GM11168 (cell line): ENCODE measurements around the gene ESR2.
"Not testable (repeated sequence)": the region's sequence is repeated elsewhere in the genome, so short reads cannot be mapped to it uniquely, and the experiment has no call there.

ENCODE experiments used
- in situ Hi-C: fragments of 300-500 bp; cut with MboI; formaldehyde crosslinking; loops from one replicate; pipeline ENCODE4 v1.12.0; 2022; ENCODE audit warnings: low sequenced_read_pairs; ENCODE audit not compliant: unreplicated experiment

Gene ESR2

GRCh38 chr14:64202716-64203115, 91.5 kb downstream of the ESR2 start:
- in situ Hi-C loops = no loop called here

GRCh38 chr14:64201921-64202545, 92.1 kb downstream of the ESR2 start:
- in situ Hi-C loops = no loop called here

- in situ Hi-C loops = no loop called here
Measured at GRCh38 chr14:64201296-64201695, 92.9 kb downstream of the ESR2 start.

- in situ Hi-C loops = no loop called here
Measured at GRCh38 chr14:64200170-64200569, 94.0 kb downstream of the ESR2 start.

- in situ Hi-C loops = no loop called here
Measured at GRCh38 chr14:64198486-64198885, 95.7 kb downstream of the ESR2 start.

GRCh38 chr14:64197996-64198395, 96.2 kb downstream of the ESR2 start:
- in situ Hi-C loops = no loop called here

GRCh38 chr14:64196814-64197411, 97.3 kb downstream of the ESR2 start:
- in situ Hi-C loops = no loop called here

GRCh38 chr14:64196056-64196455, 98.1 kb downstream of the ESR2 start:
- in situ Hi-C loops = no loop called here

- in situ Hi-C loops = no loop called here
Measured at GRCh38 chr14:64195199-64195598, 99.0 kb downstream of the ESR2 start.

GRCh38 chr14:64194404-64194803, 99.8 kb downstream of the ESR2 start:
- in situ Hi-C loops = no loop called here

GRCh38 chr14:64193821-64194220, 100.3 kb downstream of the ESR2 start:
- in situ Hi-C loops = no loop called here

- in situ Hi-C loops = no loop called here
Measured at GRCh38 chr14:64191756-64192155, 102.4 kb downstream of the ESR2 start.

GRCh38 chr14:64190974-64191502, 103.1 kb downstream of the ESR2 start:
- in situ Hi-C loops = no loop called here

- in situ Hi-C loops = no loop called here
Measured at GRCh38 chr14:64187331-64187730, 106.8 kb downstream of the ESR2 start.

- in situ Hi-C loops = no loop called here
Measured at GRCh38 chr14:64186231-64187129, 107.7 kb downstream of the ESR2 start.

GRCh38 chr14:64185184-64185583, 109.0 kb downstream of the ESR2 start:
- in situ Hi-C loops = no loop called here

- in situ Hi-C loops = no loop called here
Measured at GRCh38 chr14:64184103-64184729, 110.0 kb downstream of the ESR2 start.

- in situ Hi-C loops = not testable (repeated sequence)
Measured at GRCh38 chr14:64182908-64183307, 111.3 kb downstream of the ESR2 start.

- in situ Hi-C loops = no loop called here
Measured at GRCh38 chr14:64178814-64179213, 115.4 kb downstream of the ESR2 start.

GRCh38 chr14:64176330-64176729, 117.8 kb downstream of the ESR2 start:
- in situ Hi-C loops = no loop called here
